Spleen (tissue), 11 donors: Measurements from ENCODE around the gene INA. TPM values are rescaled to one million over a fixed set of nuclear protein-coding genes. Genes with fewer than 3 reads are reported as not detected.

Source experiments
- DNase-seq: peaks from one replicate; pipeline ENCODE4 v3.0.0-alpha.2; 2020
- H3K27ac ChIP-seq, 8 donors: fragments of 200-600 bp; sonication (generic) in 7 of 8; 1 replicate in 4 of 8; 2 replicates in 4 of 8; pipeline versions ENCODE4 v1.5.0 to v1.8.0; 2016 to 2021; ENCODE audit warnings: inconsistent platforms in 4 of 8, mild to moderate bottlenecking in 4 of 8, moderate library complexity in 1 of 8
- H3K27me3 ChIP-seq, 7 donors: fragments of 200-600 bp; sonication (generic) in 6 of 7; replicated peaks in 1 of 7; 1 replicate in 4 of 7; 2 replicates in 3 of 7; pipeline versions ENCODE4 v1.5.0 to v1.8.0; 2016 to 2021; ENCODE audit warnings: inconsistent platforms in 3 of 7, mild to moderate bottlenecking in 1 of 7
- H3K36me3 ChIP-seq, 6 donors: fragments of 200-600 bp; sonication (generic) in 5 of 6; 1 replicate in 4 of 6; 2 replicates in 2 of 6; pipeline versions ENCODE4 v1.5.0 to v1.8.0; 2016 to 2021; ENCODE audit warnings: inconsistent platforms in 2 of 6
- H3K4me1 ChIP-seq, 6 donors: fragments of 200-600 bp; sonication (generic) in 5 of 6; 1 replicate in 3 of 6; 2 replicates in 3 of 6; pipeline versions ENCODE4 v1.5.0 to v1.8.0; 2016 to 2021; ENCODE audit warnings: inconsistent platforms in 3 of 6
- H3K4me3 ChIP-seq, 8 donors: fragments of 200-600 bp; sonication (generic) in 7 of 8; 1 replicate in 4 of 8; 2 replicates in 4 of 8; pipeline versions ENCODE4 v1.5.0 to v1.8.0; 2016 to 2021; ENCODE audit warnings: inconsistent platforms in 4 of 8, mild to moderate bottlenecking in 4 of 8, moderate library complexity in 2 of 8
- H3K9me3 ChIP-seq, 8 donors: fragments of 200-600 bp; sonication (generic) in 7 of 8; 1 replicate in 4 of 8; 2 replicates in 4 of 8; pipeline versions ENCODE4 v1.5.0 to v1.8.0; 2016 to 2021; ENCODE audit warnings: inconsistent platforms in 4 of 8
- POLR2A ChIP-seq, 3 donors: fragments of 450-650 bp; IDR thresholded peaks; one replicate each; pipeline ENCODE4 v1.5.1; 2017; ENCODE audit warnings: antibody characterized with exemption in 3 of 3, mild to moderate bottlenecking in 1 of 3
- POLR2AphosphoS5 ChIP-seq, 3 donors: sonication (generic); formaldehyde crosslinking; IDR thresholded peaks; one replicate each; pipeline ENCODE4 v1.5.1; 2017; ENCODE audit warnings: antibody characterized with exemption in 3 of 3
- WGBS, 5 donors: extraction: QIAGEN DNeasy Blood & Tissue Kit in 3 of 5; methylation state at CpG; one replicate each; pipeline versions ENCODE4 v1.1.5 to v1.1.7; 2013 to 2018; 5-methylcytosine and 5-hydroxymethylcytosine counted together
- intact Hi-C: fragments of 100-400 bp; cut with DNase I; formaldehyde crosslinking; loops from one replicate; pipeline ENCODE4 v1.15.0; 2023; ENCODE audit warnings: low total_unique reads
- polyA plus RNA-seq, 3 donors: library from polyadenylated mRNA; stranded (reverse); fragments of 200-250 nt; gene quantifications; one replicate each; pipeline ENCODE4 v1.2.1, GENCODE V29; 2013
- small RNA-seq, 4 donors: library from RNA; depleted of rRNA; stranded (forward); fragments of <200 nt; gene quantifications; one replicate each; pipeline ENCODE3, GENCODE V24; 2016
- total RNA-seq, 7 donors: library from RNA; depleted of rRNA in 3 of 7; stranded (reverse); fragments of >200 nt in 3 of 7; fragmentation: NEBNext Ultra II Directional in 4 of 7; extraction: Animal tissue kit (Norgen Biotek cat#: 25700) in 4 of 7; gene quantifications; one replicate each; pipeline versions ENCODE4 v1.1.0 to v1.2.1, GENCODE V29; 2016 to 2021
- TF ChIP-seq, protein P1 (sequence below), 11 experiments: fragments of 200-600 bp in 7 of 11; fragments of 450-650 bp in 4 of 11; sonication (generic) in 4 of 11; IDR thresholded peaks in 8 of 11; conservative IDR thresholded peaks in 3 of 11; 1 replicate in 7 of 11; 2 replicates in 4 of 11; pipeline versions ENCODE4 v1.4.0 to v1.8.0; 2016 to 2021; ENCODE audit warnings: antibody characterized with exemption in 11 of 11, inconsistent platforms in 4 of 11, mild to moderate bottlenecking in 1 of 11
- donor health status: healthy with polysubstance abuse.
- donor health status: DM: no; HTN: no; CAD: no; lungs with moderate emphysema.
- donor health status: DM: no; HTN: no; CAD: no.
- donor health status: Bipolar disorder and iron deficiency.
- donor health status: healthy.
- donor health status: DM: no; HTN: no; CAD: no.
- donor health status: DM: yes; HTN: yes; CAD: no.

The INA gene
- total and polyA plus RNA-seq, 10 donors: 0.02 to 0.09 (median 0.03) TPM; not detected in 7

DNA sequence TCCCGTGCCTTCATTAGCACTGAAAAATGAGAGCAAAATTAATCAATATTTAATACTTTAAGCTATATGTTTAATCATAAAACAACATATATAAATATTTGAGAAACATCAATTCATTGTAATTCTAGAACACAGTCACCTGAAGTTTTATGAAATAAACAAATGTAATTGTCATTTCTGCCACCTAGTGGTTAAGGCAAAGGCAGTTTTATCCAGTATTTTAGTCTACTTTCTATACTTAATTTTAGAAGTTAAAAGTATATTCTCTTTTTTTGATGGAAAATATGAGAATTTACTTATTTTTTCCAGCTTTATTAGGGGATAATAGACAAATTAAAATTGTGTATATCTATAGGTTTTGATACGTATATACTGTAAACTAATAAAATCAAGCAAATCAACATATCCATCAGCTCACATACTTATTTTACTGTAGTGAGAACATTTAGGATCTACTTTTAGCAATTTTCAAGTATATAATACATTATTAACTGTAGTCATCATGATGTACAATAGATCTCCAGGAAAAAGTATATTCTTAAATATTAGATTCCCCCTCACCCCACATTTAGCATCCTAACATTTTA lies 57.1 kb downstream of the INA start:
- peaks cover 0 to 88% (median 43%) of the 10 kb centered on the region in 6 donors for H3K36me3 ChIP-seq
- TF ChIP-seq, protein P1, sequence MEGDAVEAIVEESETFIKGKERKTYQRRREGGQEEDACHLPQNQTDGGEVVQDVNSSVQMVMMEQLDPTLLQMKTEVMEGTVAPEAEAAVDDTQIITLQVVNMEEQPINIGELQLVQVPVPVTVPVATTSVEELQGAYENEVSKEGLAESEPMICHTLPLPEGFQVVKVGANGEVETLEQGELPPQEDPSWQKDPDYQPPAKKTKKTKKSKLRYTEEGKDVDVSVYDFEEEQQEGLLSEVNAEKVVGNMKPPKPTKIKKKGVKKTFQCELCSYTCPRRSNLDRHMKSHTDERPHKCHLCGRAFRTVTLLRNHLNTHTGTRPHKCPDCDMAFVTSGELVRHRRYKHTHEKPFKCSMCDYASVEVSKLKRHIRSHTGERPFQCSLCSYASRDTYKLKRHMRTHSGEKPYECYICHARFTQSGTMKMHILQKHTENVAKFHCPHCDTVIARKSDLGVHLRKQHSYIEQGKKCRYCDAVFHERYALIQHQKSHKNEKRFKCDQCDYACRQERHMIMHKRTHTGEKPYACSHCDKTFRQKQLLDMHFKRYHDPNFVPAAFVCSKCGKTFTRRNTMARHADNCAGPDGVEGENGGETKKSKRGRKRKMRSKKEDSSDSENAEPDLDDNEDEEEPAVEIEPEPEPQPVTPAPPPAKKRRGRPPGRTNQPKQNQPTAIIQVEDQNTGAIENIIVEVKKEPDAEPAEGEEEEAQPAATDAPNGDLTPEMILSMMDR (IDR thresholded peaks at IDR 0.05 in 8 of 11, conservative IDR thresholded peaks at IDR 0.05 in 3 of 11): peak in 9 of 11 experiments; percentile 10 to 63 (median 47)
- TF ChIP-seq POLR2A (IDR thresholded peaks at IDR 0.05): no peak

DNA sequence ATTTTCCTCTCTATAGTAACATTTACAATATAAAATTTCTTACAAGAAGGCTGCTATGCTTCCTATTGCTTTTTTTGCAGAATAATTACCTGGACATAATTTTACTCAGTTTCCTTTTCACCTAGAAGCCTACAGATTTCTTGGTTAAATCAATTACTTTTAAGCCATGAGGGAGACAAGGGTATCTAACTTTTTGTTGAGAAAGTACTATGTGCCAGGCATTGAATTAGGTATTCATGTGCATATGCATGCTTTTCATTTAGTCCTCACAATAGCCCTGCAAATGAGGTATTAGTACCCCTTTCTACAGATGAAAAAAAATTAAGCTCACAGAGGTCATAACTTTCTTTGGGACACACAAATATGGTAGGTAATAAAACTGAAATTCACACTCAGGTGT lies 57.6 kb downstream of the INA start:
- intact Hi-C loops: no loop called here
- no peak for TF ChIP-seq POLR2AphosphoS5 (IDR thresholded peaks at IDR 0.05)
- TF ChIP-seq, protein P1 (IDR thresholded peaks at IDR 0.05 in 8 of 11, conservative IDR thresholded peaks at IDR 0.05 in 3 of 11): no peak
- TF ChIP-seq POLR2A (IDR thresholded peaks at IDR 0.05): no peak

More for the DNA sequence above, 57.1 kb downstream of the INA start:
- H3K27ac ChIP-seq: no peak overlapping the region
- peaks cover 0 to 4% (median 0%) of the 10 kb centered on the region in 6 donors for H3K4me1 ChIP-seq
- no peak for DNase-seq
- intact Hi-C loops: no loop called here
- no peaks in the 10 kb centered on the region for H3K9me3 ChIP-seq
- H3K4me3 ChIP-seq: no peak overlapping the region
- WGBS, 5 donors: 93 to 96% (median 95%) methylated on average over 2 of the region's 2 CpGs
- H3K27me3 ChIP-seq: no peaks in the 10 kb centered on the region

DNA sequence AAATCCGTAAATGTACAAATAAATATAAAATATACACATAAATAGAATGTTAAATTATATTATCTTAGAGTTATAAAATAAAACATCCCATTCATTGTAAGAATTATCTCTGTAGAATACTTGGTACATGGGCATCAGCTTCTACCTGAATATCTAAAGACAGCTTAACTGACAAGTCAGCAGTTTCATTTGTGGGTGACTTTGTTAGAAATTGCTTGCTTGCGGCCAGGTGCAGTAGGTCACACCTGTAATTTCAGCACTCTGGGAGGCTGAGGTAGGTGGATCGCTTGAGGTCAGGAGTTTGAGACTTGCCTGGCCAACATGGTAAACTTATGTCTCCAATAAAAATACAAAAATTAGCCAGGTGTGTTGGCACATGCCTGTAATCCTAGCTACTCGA lies 59.4 kb downstream of the INA start:
- no peaks in the 10 kb centered on the region for H3K27me3 ChIP-seq
- no peak overlapping the region for H3K27ac ChIP-seq
- no peaks in the 10 kb centered on the region for H3K9me3 ChIP-seq
- DNase-seq: no peak
- H3K4me3 ChIP-seq: no peak overlapping the region
- WGBS, 5 donors: 93 to 99% (median 95%) methylated on average over 4 of the region's 4 CpGs
- H3K4me1 ChIP-seq: peaks cover 0 to 4% (median 0%) of the 10 kb centered on the region in 6 donors
- intact Hi-C loops: no loop called here
- TF ChIP-seq POLR2A (IDR thresholded peaks at IDR 0.05) (no peak), POLR2AphosphoS5 (IDR thresholded peaks at IDR 0.05) (no peak)
- TF ChIP-seq, protein P1 (IDR thresholded peaks at IDR 0.05 in 8 of 11, conservative IDR thresholded peaks at IDR 0.05 in 3 of 11): no peak
- peaks cover 0 to 84% (median 39%) of the 10 kb centered on the region in 6 donors for H3K36me3 ChIP-seq

More for the DNA sequence above, 57.6 kb downstream of the INA start:
- Histone ChIP-seq H3K9me3 (no peaks in the 10 kb centered on the region), H3K4me3 (no peak overlapping the region), H3K27me3 (no peaks in the 10 kb centered on the region), H3K4me1 (peaks cover 0 to 4% (median 0%) of the 10 kb centered on the region in 6 donors), H3K36me3 (peaks cover 0 to 88% (median 46%) of the 10 kb centered on the region in 6 donors), H3K27ac (no peak overlapping the region)
- DNase-seq: no peak

Small RNA genes within 50 kb of the gene (small RNA-seq; reads per million reads assigned to genes)
- gene RNU11-3P: 0 reads per million in 4 donors

Other genes with a start within 250 kb of the INA start
- gene NT5C2, start 83.9 kb upstream of the INA start, total RNA-seq: 100 to 1,000 TPM in 2 of 7 donors, 10 to 100 TPM in 5; 83.6 to 115 (median 96.8) TPM
- 10 to 100 TPM; 21.7 to 32.6 (median 24.5) TPM for gene NT5C2, start 83.9 kb upstream of the INA start, polyA plus RNA-seq
- under 1 TPM in 1 of 7 donors, not detected in 6; 0.23 TPM for gene RPEL1, start 31.3 kb upstream of the INA start, total RNA-seq
- gene RPEL1, start 31.3 kb upstream of the INA start, polyA plus RNA-seq: not detected
- gene PCGF6, start 74.0 kb downstream of the INA start, total RNA-seq: 10 to 100 TPM in 3 of 7 donors, 1 to 10 TPM in 4; 7.1 to 11.3 (median 9.2) TPM
- gene PCGF6, start 74.0 kb downstream of the INA start, polyA plus RNA-seq: 1 to 10 TPM; 6.0 to 7.2 (median 6.8) TPM
- gene TAF5, start 90.8 kb downstream of the INA start, total RNA-seq: 1 to 10 TPM; 4.0 to 7.7 (median 4.7) TPM
- gene TAF5, start 90.8 kb downstream of the INA start, polyA plus RNA-seq: 1 to 10 TPM; 2.3 to 2.9 (median 2.5) TPM
- gene ATP5MK, start 119.3 kb downstream of the INA start, total RNA-seq: 100 to 1,000 TPM; 111 to 244 (median 137) TPM
- gene ATP5MK, start 119.3 kb downstream of the INA start, polyA plus RNA-seq: 100 to 1,000 TPM; 423 to 528 (median 519) TPM
- gene PDCD11, start 119.5 kb downstream of the INA start, total RNA-seq: 10 to 100 TPM; 21.1 to 41.9 (median 25.2) TPM
- gene PDCD11, start 119.5 kb downstream of the INA start, polyA plus RNA-seq: 10 to 100 TPM; 13.9 to 21.2 (median 20.4) TPM
- gene CALHM2, start 175.2 kb downstream of the INA start, total RNA-seq: 10 to 100 TPM; 36.8 to 91.6 (median 68.6) TPM
- gene CALHM2, start 175.2 kb downstream of the INA start, polyA plus RNA-seq: 10 to 100 TPM; 12.6 to 40.4 (median 23.3) TPM
- gene CALHM1, start 181.8 kb downstream of the INA start, total RNA-seq: under 1 TPM in 1 of 7 donors, not detected in 6; 0.52 TPM
- under 1 TPM in 2 of 3 donors, not detected in 1; 0.04 to 0.10 TPM for gene CALHM1, start 181.8 kb downstream of the INA start, polyA plus RNA-seq
- gene CALHM3, start 202.1 kb downstream of the INA start, total RNA-seq: not detected
- gene CALHM3, start 202.1 kb downstream of the INA start, polyA plus RNA-seq: under 1 TPM in 1 of 3 donors, not detected in 2; 0.03 TPM
- 1 to 10 TPM in 6 of 7 donors, under 1 TPM in 1; 0.43 to 3.6 (median 2.4) TPM for gene NEURL1, start 216.6 kb downstream of the INA start, total RNA-seq
- 1 to 10 TPM in 2 of 3 donors, under 1 TPM in 1; 0.76 to 2.9 (median 1.4) TPM for gene NEURL1, start 216.6 kb downstream of the INA start, polyA plus RNA-seq